Gastrocnemius medialis (tissue), 4 donors: ENCODE measurements around the gene HIVEP2.

Experiments
- POLR2A ChIP-seq, 2 donors: fragments of 450-650 bp; IDR thresholded peaks; one replicate each; pipeline ENCODE4 v1.6.1; 2017; ENCODE audit warnings: antibody characterized with exemption in 2 of 2, mild to moderate bottlenecking in 2 of 2, moderate library complexity in 2 of 2
- TF ChIP-seq, protein P1 (sequence below), 5 experiments: fragments of 450-650 bp in 3 of 5; fragments of 200-600 bp in 2 of 5; sonication (generic) in 2 of 5; IDR thresholded peaks in 4 of 5; conservative IDR thresholded peaks in 1 of 5; 1 replicate in 4 of 5; 2 replicates in 1 of 5; pipeline ENCODE4 v1.5.1; 2016 to 2019; ENCODE audit warnings: antibody characterized with exemption in 5 of 5, mild to moderate bottlenecking in 3 of 5, moderate library complexity in 3 of 5

DNA sequence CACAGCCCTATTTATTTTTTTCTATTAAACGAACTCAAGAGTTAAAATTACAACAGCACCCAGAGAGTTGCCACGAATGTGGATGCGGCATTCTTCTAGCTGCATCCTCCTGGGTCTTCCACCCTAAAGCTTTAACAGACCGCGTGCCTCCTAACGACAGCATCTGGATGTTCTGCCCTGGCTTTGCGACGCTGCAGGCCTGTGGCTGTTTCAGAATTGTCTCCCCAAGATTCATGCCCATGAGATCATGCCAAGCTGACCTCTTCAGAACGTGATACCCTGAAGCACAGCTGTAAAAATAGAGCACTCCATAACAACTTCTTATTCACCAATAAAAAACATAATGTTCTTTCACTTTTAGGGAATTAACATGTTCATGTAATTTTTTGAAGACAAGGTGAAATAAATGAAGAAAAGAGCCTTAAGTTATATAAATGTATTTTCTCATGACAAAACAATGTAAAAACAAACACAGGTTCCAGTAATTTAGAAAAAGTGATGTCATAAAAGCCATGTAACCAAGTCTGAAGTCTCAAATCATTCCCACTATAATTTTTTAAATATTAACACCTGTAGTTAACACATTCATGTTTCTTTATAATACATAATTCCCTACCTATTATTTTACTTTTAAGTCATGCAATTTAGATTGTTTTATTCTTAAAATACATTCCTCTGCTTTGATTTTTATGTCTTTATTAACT lies 26.5 kb downstream of the HIVEP2 start:
- TF ChIP-seq, protein P1, sequence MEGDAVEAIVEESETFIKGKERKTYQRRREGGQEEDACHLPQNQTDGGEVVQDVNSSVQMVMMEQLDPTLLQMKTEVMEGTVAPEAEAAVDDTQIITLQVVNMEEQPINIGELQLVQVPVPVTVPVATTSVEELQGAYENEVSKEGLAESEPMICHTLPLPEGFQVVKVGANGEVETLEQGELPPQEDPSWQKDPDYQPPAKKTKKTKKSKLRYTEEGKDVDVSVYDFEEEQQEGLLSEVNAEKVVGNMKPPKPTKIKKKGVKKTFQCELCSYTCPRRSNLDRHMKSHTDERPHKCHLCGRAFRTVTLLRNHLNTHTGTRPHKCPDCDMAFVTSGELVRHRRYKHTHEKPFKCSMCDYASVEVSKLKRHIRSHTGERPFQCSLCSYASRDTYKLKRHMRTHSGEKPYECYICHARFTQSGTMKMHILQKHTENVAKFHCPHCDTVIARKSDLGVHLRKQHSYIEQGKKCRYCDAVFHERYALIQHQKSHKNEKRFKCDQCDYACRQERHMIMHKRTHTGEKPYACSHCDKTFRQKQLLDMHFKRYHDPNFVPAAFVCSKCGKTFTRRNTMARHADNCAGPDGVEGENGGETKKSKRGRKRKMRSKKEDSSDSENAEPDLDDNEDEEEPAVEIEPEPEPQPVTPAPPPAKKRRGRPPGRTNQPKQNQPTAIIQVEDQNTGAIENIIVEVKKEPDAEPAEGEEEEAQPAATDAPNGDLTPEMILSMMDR (IDR thresholded peaks at IDR 0.05 in 4 of 5, conservative IDR thresholded peaks at IDR 0.05 in 1 of 5), result no peak
- no peak for TF ChIP-seq POLR2A (IDR thresholded peaks at IDR 0.05)
